Measurements from ENCODE around the gene TK2. TPM values are rescaled to one million over a fixed set of nuclear protein-coding genes. Genes with fewer than 3 reads are reported as not detected.

The TK2 gene
- total RNA-seq, 6 experiments from 2014 or later, result 29.1 to 43.8 (median 32.6) TPM

GRCh38 chr16:66475232-66475631 lies 74.7 kb downstream of the TK2 start:
- TF ChIP-seq, protein P1, sequence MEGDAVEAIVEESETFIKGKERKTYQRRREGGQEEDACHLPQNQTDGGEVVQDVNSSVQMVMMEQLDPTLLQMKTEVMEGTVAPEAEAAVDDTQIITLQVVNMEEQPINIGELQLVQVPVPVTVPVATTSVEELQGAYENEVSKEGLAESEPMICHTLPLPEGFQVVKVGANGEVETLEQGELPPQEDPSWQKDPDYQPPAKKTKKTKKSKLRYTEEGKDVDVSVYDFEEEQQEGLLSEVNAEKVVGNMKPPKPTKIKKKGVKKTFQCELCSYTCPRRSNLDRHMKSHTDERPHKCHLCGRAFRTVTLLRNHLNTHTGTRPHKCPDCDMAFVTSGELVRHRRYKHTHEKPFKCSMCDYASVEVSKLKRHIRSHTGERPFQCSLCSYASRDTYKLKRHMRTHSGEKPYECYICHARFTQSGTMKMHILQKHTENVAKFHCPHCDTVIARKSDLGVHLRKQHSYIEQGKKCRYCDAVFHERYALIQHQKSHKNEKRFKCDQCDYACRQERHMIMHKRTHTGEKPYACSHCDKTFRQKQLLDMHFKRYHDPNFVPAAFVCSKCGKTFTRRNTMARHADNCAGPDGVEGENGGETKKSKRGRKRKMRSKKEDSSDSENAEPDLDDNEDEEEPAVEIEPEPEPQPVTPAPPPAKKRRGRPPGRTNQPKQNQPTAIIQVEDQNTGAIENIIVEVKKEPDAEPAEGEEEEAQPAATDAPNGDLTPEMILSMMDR (IDR thresholded peaks at IDR 0.05), result no peak
- peaks cover 32% of the 10 kb centered on the region for H3K27me3 Mint-ChIP-seq (ENCODE audit: insufficient read depth)
- no peaks in the 10 kb centered on the region for H3K9me3 Mint-ChIP-seq
- no peaks in the 10 kb centered on the region for H3K36me3 Mint-ChIP-seq (ENCODE audit: low read depth)
- DNase-seq, result no peak
- H3K4me3 Mint-ChIP-seq, result no peak overlapping the region
- no peak overlapping the region for H3K27ac Mint-ChIP-seq
- no peaks in the 10 kb centered on the region; the same call in 1 of the 2 replicates for H3K4me1 Mint-ChIP-seq (ENCODE audit: low read depth)

- no peak for DNase-seq
- H3K36me3 Mint-ChIP-seq (ENCODE audit: low read depth), result no peaks in the 10 kb centered on the region
- no peak overlapping the region for H3K27ac Mint-ChIP-seq
- H3K9me3 Mint-ChIP-seq, result no peaks in the 10 kb centered on the region
- H3K4me3 Mint-ChIP-seq, result no peak overlapping the region
- H3K4me1 Mint-ChIP-seq (ENCODE audit: low read depth), result no peaks in the 10 kb centered on the region; the same call in 1 of the 2 replicates
- TF ChIP-seq, protein P1 (IDR thresholded peaks at IDR 0.05), result no peak
- H3K27me3 Mint-ChIP-seq (ENCODE audit: insufficient read depth), result peaks cover 32% of the 10 kb centered on the region
These were observed 75.1 kb downstream of the TK2 start for GRCh38 chr16:66474750-66475199.

- TF ChIP-seq, protein P1 (IDR thresholded peaks at IDR 0.05), result no peak
- H3K27me3 Mint-ChIP-seq (ENCODE audit: insufficient read depth), result peaks cover 35% of the 10 kb centered on the region
- no peak overlapping the region for H3K27ac Mint-ChIP-seq
- H3K9me3 Mint-ChIP-seq, result no peaks in the 10 kb centered on the region
- DNase-seq, result no peak
- no peak overlapping the region for H3K4me3 Mint-ChIP-seq
- H3K4me1 Mint-ChIP-seq (ENCODE audit: low read depth), result no peaks in the 10 kb centered on the region; the same call in 1 of the 2 replicates
- H3K36me3 Mint-ChIP-seq (ENCODE audit: low read depth), result no peaks in the 10 kb centered on the region
These were observed 76.0 kb downstream of the TK2 start for GRCh38 chr16:66473654-66474519.

- Mint-ChIP-seq H3K27me3 (ENCODE audit: insufficient read depth) (peaks cover 42% of the 10 kb centered on the region), H3K36me3 (ENCODE audit: low read depth) (no peaks in the 10 kb centered on the region), H3K27ac (no peak overlapping the region), H3K4me3 (no peak overlapping the region), H3K9me3 (no peaks in the 10 kb centered on the region), H3K4me1 (ENCODE audit: low read depth) (no peaks in the 10 kb centered on the region)
- TF ChIP-seq, protein P1 (IDR thresholded peaks at IDR 0.05), result no peak
- no peak for DNase-seq
These were observed 76.8 kb downstream of the TK2 start for GRCh38 chr16:66473051-66473571.

GRCh38 chr16:66471716-66472393 lies 78.1 kb downstream of the TK2 start:
- DNase-seq, result no peak
- no peaks in the 10 kb centered on the region for H3K4me1 Mint-ChIP-seq (ENCODE audit: low read depth)
- TF ChIP-seq, protein P1 (IDR thresholded peaks at IDR 0.05), result no peak
- H3K36me3 Mint-ChIP-seq (ENCODE audit: low read depth), result no peaks in the 10 kb centered on the region
- no peak overlapping the region for H3K4me3 Mint-ChIP-seq
- no peak overlapping the region for H3K27ac Mint-ChIP-seq
- H3K9me3 Mint-ChIP-seq, result no peaks in the 10 kb centered on the region
- peaks cover 52% of the 10 kb centered on the region for H3K27me3 Mint-ChIP-seq (ENCODE audit: insufficient read depth)
